Loucy (cell line): ENCODE measurements around the gene ZBTB12.

Source experiments
- H2AFZ ChIP-seq: fragments of 200-600 bp; sonication (generic); 2 replicates; pipeline ENCODE4 v1.6.0; 2016; ENCODE audit warnings: antibody characterized with exemption, mild to moderate bottlenecking, low read length, moderate library complexity
- H3F3A ChIP-seq: fragments of 200-600 bp; 2 replicates; pipeline ENCODE4 v1.6.0; 2016; ENCODE audit warnings: antibody characterized with exemption, low read depth, mild to moderate bottlenecking
- H3K27me3 ChIP-seq: fragments of 200-600 bp; sonication (generic); 2 replicates; pipeline ENCODE4 v1.6.1; 2014; ENCODE audit warnings: low read length, mild to moderate bottlenecking; ENCODE audit not compliant: insufficient read depth, poor library complexity, severe bottlenecking
- H3K36me3 ChIP-seq: fragments of 200-600 bp; sonication (generic); 2 replicates; pipeline ENCODE4 v1.6.1; 2016; ENCODE audit warnings: low read length; ENCODE audit not compliant: insufficient read depth
- H3K4me1 ChIP-seq: fragments of 200-600 bp; sonication (generic); 2 replicates; pipeline ENCODE4 v1.5.1; 2014; ENCODE audit warnings: low read length, mild to moderate bottlenecking; ENCODE audit not compliant: insufficient read depth, poor library complexity, severe bottlenecking
- H3K4me2 ChIP-seq: fragments of 200-600 bp; sonication (generic); 2 replicates; pipeline ENCODE4 v1.6.0; 2014; ENCODE audit warnings: antibody characterized with exemption, low read length, low read depth, mild to moderate bottlenecking; ENCODE audit not compliant: poor library complexity, severe bottlenecking
- H3K4me3 ChIP-seq: fragments of 200-600 bp; sonication (generic); 2 replicates; pipeline ENCODE4 v1.5.1; 2014; ENCODE audit warnings: low read length, mild to moderate bottlenecking, mixed read lengths; ENCODE audit not compliant: poor library complexity, severe bottlenecking
- H3K79me2 ChIP-seq: fragments of 200-600 bp; sonication (generic); 2 replicates; pipeline ENCODE4 v1.6.1; 2014; ENCODE audit warnings: low read length; ENCODE audit not compliant: insufficient read depth
- H3K9ac ChIP-seq: fragments of 200-600 bp; sonication (generic); 2 replicates; pipeline ENCODE4 v1.6.0; 2014; ENCODE audit warnings: mild to moderate bottlenecking, low read depth, low read length, moderate library complexity; ENCODE audit not compliant: poor library complexity, severe bottlenecking
- H3K9me2 ChIP-seq: fragments of 200-600 bp; sonication (generic); replicated peaks from 2 replicates; pipeline ENCODE4 v1.6.1; 2016; ENCODE audit warnings: low read depth, low read length, mixed read lengths
- H3K9me3 ChIP-seq: fragments of 200-600 bp; sonication (generic); 2 replicates; pipeline ENCODE4 v1.6.1; 2014; ENCODE audit warnings: mild to moderate bottlenecking, antibody characterized with exemption, low read length, low read depth; ENCODE audit not compliant: insufficient read depth
- H4K20me1 ChIP-seq: fragments of 200-600 bp; sonication (generic); 2 replicates; pipeline ENCODE4 v1.6.0; 2014; ENCODE audit warnings: antibody characterized with exemption, low read length, mild to moderate bottlenecking; ENCODE audit not compliant: insufficient read depth, poor library complexity, severe bottlenecking
- EZH2phosphoT487 ChIP-seq: fragments of 200-600 bp; IDR thresholded peaks from 2 replicates; pipeline ENCODE4 v1.6.1; 2018; ENCODE audit warnings: antibody characterized with exemption, mild to moderate bottlenecking, moderate library complexity, borderline replicate concordance
- TF ChIP-seq, protein P1 (sequence below): fragments of 200-600 bp; sonication (generic); conservative IDR thresholded peaks from 2 replicates; pipeline ENCODE4 v1.5.1; 2014; ENCODE audit warnings: mild to moderate bottlenecking, antibody characterized with exemption, low read length

Gene ZBTB12

DNA sequence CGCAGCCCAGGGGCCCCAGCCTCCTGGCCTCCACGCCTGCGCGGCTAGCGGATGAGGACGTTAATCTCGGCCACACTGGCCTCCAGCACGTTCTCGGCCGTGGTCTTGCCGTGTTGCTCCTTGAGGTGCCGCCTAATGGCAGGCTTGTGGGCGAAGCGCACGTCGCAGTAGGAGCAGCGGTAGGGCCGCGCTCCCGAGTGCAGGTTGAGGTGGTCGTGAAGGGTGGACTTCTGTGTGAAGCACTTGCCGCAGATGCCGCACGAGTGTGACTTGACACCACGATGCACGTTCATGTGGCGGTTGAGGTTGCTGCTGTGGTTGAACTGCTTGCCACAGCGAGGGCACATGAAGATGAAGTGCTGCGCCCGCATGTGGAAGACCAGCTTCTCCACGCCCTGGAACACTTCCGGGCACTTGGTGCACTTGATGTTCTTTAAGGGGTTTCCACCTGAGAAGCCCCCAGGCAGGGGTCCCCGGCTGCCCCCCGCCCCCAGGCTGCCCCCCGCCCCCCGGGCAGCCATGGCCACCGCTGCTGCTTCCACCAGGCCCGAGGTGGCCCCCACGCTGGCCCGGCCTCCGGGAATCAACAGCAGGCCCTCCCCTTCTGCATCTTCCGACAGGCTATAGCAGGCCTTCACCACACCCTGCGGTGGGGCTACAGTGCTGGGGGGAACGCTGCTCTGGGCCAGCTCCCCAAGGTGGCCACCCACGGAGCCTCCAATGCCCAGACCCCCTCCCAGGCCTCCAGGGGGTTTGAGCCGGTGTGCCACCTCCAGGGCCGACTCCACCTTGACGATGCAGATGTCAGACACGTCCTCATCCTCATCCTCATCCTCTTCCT is 1.8 kb downstream of the ZBTB12 start:
- H2AFZ ChIP-seq: no peak overlapping the region
- TF ChIP-seq, protein P1, sequence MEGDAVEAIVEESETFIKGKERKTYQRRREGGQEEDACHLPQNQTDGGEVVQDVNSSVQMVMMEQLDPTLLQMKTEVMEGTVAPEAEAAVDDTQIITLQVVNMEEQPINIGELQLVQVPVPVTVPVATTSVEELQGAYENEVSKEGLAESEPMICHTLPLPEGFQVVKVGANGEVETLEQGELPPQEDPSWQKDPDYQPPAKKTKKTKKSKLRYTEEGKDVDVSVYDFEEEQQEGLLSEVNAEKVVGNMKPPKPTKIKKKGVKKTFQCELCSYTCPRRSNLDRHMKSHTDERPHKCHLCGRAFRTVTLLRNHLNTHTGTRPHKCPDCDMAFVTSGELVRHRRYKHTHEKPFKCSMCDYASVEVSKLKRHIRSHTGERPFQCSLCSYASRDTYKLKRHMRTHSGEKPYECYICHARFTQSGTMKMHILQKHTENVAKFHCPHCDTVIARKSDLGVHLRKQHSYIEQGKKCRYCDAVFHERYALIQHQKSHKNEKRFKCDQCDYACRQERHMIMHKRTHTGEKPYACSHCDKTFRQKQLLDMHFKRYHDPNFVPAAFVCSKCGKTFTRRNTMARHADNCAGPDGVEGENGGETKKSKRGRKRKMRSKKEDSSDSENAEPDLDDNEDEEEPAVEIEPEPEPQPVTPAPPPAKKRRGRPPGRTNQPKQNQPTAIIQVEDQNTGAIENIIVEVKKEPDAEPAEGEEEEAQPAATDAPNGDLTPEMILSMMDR: no peak
- no peak for TF ChIP-seq EZH2phosphoT487
- peaks cover 23% of the 10 kb centered on the region for H4K20me1 ChIP-seq
- peak overlapping the region; percentile 27 for H3K4me2 ChIP-seq
- H3K79me2 ChIP-seq: peaks cover 61% of the 10 kb centered on the region
- no peaks in the 10 kb centered on the region for H3F3A ChIP-seq
- H3K36me3 ChIP-seq: peaks cover under 1% of the 10 kb centered on the region; the same call in 1 of the 2 replicates
- peak overlapping the region; percentile 81 for H3K4me3 ChIP-seq
- H3K9me3 ChIP-seq: no peaks in the 10 kb centered on the region
- peaks cover 4% of the 10 kb centered on the region for H3K27me3 ChIP-seq
- peaks cover 37% of the 10 kb centered on the region for H3K4me1 ChIP-seq
- no peaks in the 10 kb centered on the region for H3K9me2 ChIP-seq
- peak overlapping the region; percentile 83 for H3K9ac ChIP-seq

DNA sequence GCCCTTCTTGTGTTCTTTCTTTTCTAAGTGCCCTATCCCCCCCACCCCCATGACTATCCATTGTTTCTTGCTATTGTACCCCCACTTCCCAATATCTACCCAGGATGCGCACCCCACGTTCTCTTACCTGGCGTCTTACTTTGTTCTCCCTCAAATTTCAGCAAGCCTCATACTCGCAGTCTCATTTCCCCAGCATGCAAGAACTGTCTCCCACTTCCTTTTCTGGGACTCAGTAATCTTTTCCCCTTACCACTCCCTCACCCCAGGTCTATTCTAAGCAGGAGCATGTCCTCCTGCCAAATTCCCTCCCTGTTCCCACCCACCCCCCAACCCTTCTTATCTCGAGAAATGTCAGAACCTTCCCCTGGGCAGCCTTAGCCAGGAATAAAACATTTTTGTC is 2.7 kb downstream of the ZBTB12 start:
- Histone ChIP-seq H3K9me2 (no peaks in the 10 kb centered on the region), H3K9ac (peak overlapping the region; percentile 83), H3K4me1 (peaks cover 37% of the 10 kb centered on the region), H3K36me3 (peaks cover 4% of the 10 kb centered on the region; the same call in 1 of the 2 replicates), H3K9me3 (no peaks in the 10 kb centered on the region), H3K27me3 (peaks cover 4% of the 10 kb centered on the region), H2AFZ (no peak overlapping the region), H4K20me1 (peaks cover 23% of the 10 kb centered on the region), H3K4me3 (peak overlapping the region; percentile 79), H3K4me2 (peak overlapping the region; percentile 83), H3K79me2 (peaks cover 61% of the 10 kb centered on the region), H3F3A (no peaks in the 10 kb centered on the region)
- TF ChIP-seq, protein P1: no peak
- TF ChIP-seq EZH2phosphoT487: no peak

DNA sequence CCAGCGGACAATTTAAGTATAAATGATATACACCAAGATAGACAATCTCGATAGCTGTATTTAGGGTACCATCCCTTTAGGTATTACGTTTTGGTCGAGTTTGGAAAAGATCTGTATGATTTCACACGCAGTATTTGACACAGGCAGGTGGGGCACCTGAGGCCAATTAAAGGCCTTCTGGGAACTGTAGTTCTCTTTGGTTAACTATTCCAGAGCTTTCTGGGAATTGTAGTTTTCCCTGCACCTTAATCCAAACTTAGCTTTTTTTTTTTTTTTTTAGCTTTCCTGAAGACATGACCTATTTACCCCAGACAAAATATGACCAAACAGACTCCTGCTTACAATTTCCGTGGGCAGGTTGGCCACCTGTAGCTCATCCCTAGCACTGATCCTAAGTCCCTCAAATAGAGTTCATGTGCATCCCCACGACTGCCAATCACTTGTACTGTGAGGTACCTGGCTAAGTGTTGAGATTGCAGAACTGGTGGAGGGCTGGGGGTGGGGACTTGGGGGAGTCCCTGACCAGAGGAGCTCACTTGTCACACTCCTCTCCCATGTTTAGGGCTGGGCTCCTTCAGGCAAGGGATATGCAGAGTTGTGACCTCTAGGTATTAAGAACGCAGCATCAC is 3.4 kb downstream of the ZBTB12 start:
- Histone ChIP-seq H3K4me2 (peak overlapping the region; percentile 83), H3K9ac (peak overlapping the region; percentile 83), H3K27me3 (peaks cover 4% of the 10 kb centered on the region), H3K36me3 (peaks cover 6% of the 10 kb centered on the region; the same call in 1 of the 2 replicates), H3F3A (no peaks in the 10 kb centered on the region), H4K20me1 (peaks cover 23% of the 10 kb centered on the region), H3K4me3 (peak overlapping the region; percentile 79), H3K79me2 (peaks cover 61% of the 10 kb centered on the region), H3K4me1 (peaks cover 38% of the 10 kb centered on the region), H3K9me2 (no peaks in the 10 kb centered on the region), H3K9me3 (no peaks in the 10 kb centered on the region), H2AFZ (peak overlapping the region; percentile 75; the same call in 1 of the 2 replicates)
- TF ChIP-seq EZH2phosphoT487: no peak
- TF ChIP-seq, protein P1: peak; percentile 19
